A549 (cell line): Measurements from ENCODE around the gene ANAPC13.

ENCODE experiments used
- CHD4 ChIP-seq: fragments of 200-600 bp; sonication (generic); IDR thresholded peaks from 2 replicates; pipeline ENCODE4 v1.6.1; 2016; ENCODE audit warnings: antibody characterized with exemption, mild to moderate bottlenecking, borderline replicate concordance
- ELK1 ChIP-seq: fragments of 150-350 bp; IDR thresholded peaks from 2 replicates; pipeline ENCODE4 v1.6.1; 2014; ENCODE audit warnings: low read depth, mild to moderate bottlenecking, low read length
- EP300 ChIP-seq, 2 experiments: fragments of >200 bp; sonication (Bioruptor Twin); formaldehyde crosslinking; IDR thresholded peaks; 2 replicates in 1 of 2; 3 replicates in 1 of 2; pipeline ENCODE4 v1.6.1; 2016 to 2017
- MYC ChIP-seq: IDR thresholded peaks from 2 replicates; pipeline ENCODE4 v1.6.1; 2012; ENCODE audit warnings: mild to moderate bottlenecking, inconsistent platforms, low read length, improper control_type of control experiment, borderline replicate concordance
- POLR2A ChIP-seq: IDR thresholded peaks from 2 replicates; pipeline ENCODE4 v1.6.1; 2012; ENCODE audit warnings: mild to moderate bottlenecking, low read length
- USF2 ChIP-seq: fragments of 450-650 bp; IDR thresholded peaks from 2 replicates; pipeline ENCODE4 v1.6.1; 2014; ENCODE audit warnings: antibody characterized with exemption
- TF ChIP-seq, protein P1 (sequence below): fragments of >200 bp; sonication (Bioruptor Twin); formaldehyde crosslinking; IDR thresholded peaks from 3 replicates; pipeline ENCODE4 v1.5.1; 2016
- TF ChIP-seq, protein P2 (sequence below): fragments of 200-600 bp; sonication (generic); IDR thresholded peaks from 2 replicates; pipeline ENCODE4 v1.6.1; 2016; ENCODE audit warnings: antibody characterized with exemption, mild to moderate bottlenecking, moderate library complexity

- TF ChIP-seq POLR2A: no peak
- TF ChIP-seq, protein P1, sequence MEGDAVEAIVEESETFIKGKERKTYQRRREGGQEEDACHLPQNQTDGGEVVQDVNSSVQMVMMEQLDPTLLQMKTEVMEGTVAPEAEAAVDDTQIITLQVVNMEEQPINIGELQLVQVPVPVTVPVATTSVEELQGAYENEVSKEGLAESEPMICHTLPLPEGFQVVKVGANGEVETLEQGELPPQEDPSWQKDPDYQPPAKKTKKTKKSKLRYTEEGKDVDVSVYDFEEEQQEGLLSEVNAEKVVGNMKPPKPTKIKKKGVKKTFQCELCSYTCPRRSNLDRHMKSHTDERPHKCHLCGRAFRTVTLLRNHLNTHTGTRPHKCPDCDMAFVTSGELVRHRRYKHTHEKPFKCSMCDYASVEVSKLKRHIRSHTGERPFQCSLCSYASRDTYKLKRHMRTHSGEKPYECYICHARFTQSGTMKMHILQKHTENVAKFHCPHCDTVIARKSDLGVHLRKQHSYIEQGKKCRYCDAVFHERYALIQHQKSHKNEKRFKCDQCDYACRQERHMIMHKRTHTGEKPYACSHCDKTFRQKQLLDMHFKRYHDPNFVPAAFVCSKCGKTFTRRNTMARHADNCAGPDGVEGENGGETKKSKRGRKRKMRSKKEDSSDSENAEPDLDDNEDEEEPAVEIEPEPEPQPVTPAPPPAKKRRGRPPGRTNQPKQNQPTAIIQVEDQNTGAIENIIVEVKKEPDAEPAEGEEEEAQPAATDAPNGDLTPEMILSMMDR: no peak
- TF ChIP-seq, protein P2, sequence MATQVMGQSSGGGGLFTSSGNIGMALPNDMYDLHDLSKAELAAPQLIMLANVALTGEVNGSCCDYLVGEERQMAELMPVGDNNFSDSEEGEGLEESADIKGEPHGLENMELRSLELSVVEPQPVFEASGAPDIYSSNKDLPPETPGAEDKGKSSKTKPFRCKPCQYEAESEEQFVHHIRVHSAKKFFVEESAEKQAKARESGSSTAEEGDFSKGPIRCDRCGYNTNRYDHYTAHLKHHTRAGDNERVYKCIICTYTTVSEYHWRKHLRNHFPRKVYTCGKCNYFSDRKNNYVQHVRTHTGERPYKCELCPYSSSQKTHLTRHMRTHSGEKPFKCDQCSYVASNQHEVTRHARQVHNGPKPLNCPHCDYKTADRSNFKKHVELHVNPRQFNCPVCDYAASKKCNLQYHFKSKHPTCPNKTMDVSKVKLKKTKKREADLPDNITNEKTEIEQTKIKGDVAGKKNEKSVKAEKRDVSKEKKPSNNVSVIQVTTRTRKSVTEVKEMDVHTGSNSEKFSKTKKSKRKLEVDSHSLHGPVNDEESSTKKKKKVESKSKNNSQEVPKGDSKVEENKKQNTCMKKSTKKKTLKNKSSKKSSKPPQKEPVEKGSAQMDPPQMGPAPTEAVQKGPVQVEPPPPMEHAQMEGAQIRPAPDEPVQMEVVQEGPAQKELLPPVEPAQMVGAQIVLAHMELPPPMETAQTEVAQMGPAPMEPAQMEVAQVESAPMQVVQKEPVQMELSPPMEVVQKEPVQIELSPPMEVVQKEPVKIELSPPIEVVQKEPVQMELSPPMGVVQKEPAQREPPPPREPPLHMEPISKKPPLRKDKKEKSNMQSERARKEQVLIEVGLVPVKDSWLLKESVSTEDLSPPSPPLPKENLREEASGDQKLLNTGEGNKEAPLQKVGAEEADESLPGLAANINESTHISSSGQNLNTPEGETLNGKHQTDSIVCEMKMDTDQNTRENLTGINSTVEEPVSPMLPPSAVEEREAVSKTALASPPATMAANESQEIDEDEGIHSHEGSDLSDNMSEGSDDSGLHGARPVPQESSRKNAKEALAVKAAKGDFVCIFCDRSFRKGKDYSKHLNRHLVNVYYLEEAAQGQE: no peak
- no peak for TF ChIP-seq CHD4
- no peak for TF ChIP-seq MYC
- no peak for TF ChIP-seq ELK1
- no peak for TF ChIP-seq USF2
- no peak for TF ChIP-seq EP300 (IDR thresholded peaks at IDR 0.05)
Observed at GRCh38 chr3:134517791-134518190, 32.0 kb upstream of the ANAPC13 start.
